MM.1S (cell line): ENCODE results near the gene NCOA4.

ENCODE experiments used
- DNase-seq: peaks from one replicate; pipeline ENCODE4 v3.0.0-alpha.2; 2015
- H2AFZ ChIP-seq: fragments of 300-600 bp; sonication (generic); 2 replicates; pipeline ENCODE4 v1.6.0; 2016; ENCODE audit warnings: antibody characterized with exemption, low read length
- H3F3A ChIP-seq: fragments of 300-600 bp; sonication (generic); 2 replicates; pipeline ENCODE4 v1.6.1; 2016; ENCODE audit warnings: mild to moderate bottlenecking, antibody characterized with exemption, low read length, moderate library complexity, mixed read lengths; ENCODE audit not compliant: insufficient read depth
- H3K27ac ChIP-seq: fragments of 300-600 bp; sonication (generic); 2 replicates; pipeline ENCODE4 v1.5.1; 2016; ENCODE audit warnings: mild to moderate bottlenecking, low read length
- H3K27me3 ChIP-seq: fragments of 300-600 bp; sonication (generic); replicated peaks from 2 replicates; pipeline ENCODE4 v1.6.0; 2016; ENCODE audit warnings: low read length; ENCODE audit not compliant: insufficient read depth
- H3K36me3 ChIP-seq: fragments of 300-600 bp; sonication (generic); replicated peaks from 2 replicates; pipeline ENCODE4 v1.6.1; 2016; ENCODE audit warnings: mild to moderate bottlenecking, low read length, mixed read lengths; ENCODE audit not compliant: insufficient read depth
- H3K4me1 ChIP-seq: fragments of 300-600 bp; sonication (generic); 2 replicates; pipeline ENCODE4 v1.6.1; 2016; ENCODE audit warnings: low read length, mixed read lengths
- H3K4me2 ChIP-seq: fragments of 300-600 bp; sonication (generic); 2 replicates; pipeline ENCODE4 v1.6.0; 2016; ENCODE audit warnings: low read depth, low read length
- H3K4me3 ChIP-seq: fragments of 300-600 bp; sonication (generic); 2 replicates; pipeline ENCODE4 v1.5.1; 2016; ENCODE audit warnings: low read length, mixed read lengths
- H3K79me2 ChIP-seq: fragments of 300-600 bp; sonication (generic); 2 replicates; pipeline ENCODE4 v1.6.1; 2016; ENCODE audit warnings: mixed run types, low read length, mixed read lengths
- H3K9ac ChIP-seq: fragments of 300-600 bp; sonication (generic); 2 replicates; pipeline ENCODE4 v1.6.1; 2016; ENCODE audit warnings: low read length, mixed read lengths
- H3K9me2 ChIP-seq: fragments of 300-600 bp; sonication (generic); replicated peaks from 2 replicates; pipeline ENCODE4 v1.6.1; 2016; ENCODE audit warnings: mild to moderate bottlenecking, low read length, mixed read lengths; ENCODE audit not compliant: insufficient read depth
- H3K9me3 ChIP-seq: fragments of 300-600 bp; sonication (generic); replicated peaks from 2 replicates; pipeline ENCODE4 v1.6.1; 2016; ENCODE audit warnings: mild to moderate bottlenecking, low read length, mixed read lengths; ENCODE audit not compliant: insufficient read depth
- H4K20me1 ChIP-seq: fragments of 300-600 bp; sonication (generic); 2 replicates; pipeline ENCODE4 v1.6.1; 2016; ENCODE audit warnings: mild to moderate bottlenecking, low read length, moderate library complexity, mixed read lengths; ENCODE audit not compliant: insufficient read depth
- EZH2 ChIP-seq: fragments of 300-600 bp; sonication (generic); optimal IDR thresholded peaks from 2 replicates; pipeline ENCODE3; 2017; ENCODE audit warnings: low read depth, mild to moderate bottlenecking, antibody characterized with exemption, low read length, mixed read lengths
- EZH2phosphoT487 ChIP-seq: fragments of 300-600 bp; sonication (generic); IDR thresholded peaks from 2 replicates; pipeline ENCODE4 v1.6.1; 2018; ENCODE audit warnings: antibody characterized with exemption, low read length
- TF ChIP-seq, protein P1 (sequence below): fragments of 300-600 bp; sonication (generic); IDR thresholded peaks from 2 replicates; pipeline ENCODE4 v1.5.1; 2016; ENCODE audit warnings: antibody characterized with exemption, low read length, mixed read lengths

Gene NCOA4

GRCh38 chr10:46030091-46030937 is at the start of gene NCOA4:
TSS of gene NCOA4 (minus strand) at chr10:46030623. CDS start at chr10:46016680, 13,943 bp downstream.
- Histone ChIP-seq H3K27ac (peak within 1 kb of the TSS; percentile 74), H3K36me3 (no peaks in the 10 kb centered on the region), H3K27me3 (no peaks in the 10 kb centered on the region), H4K20me1 (peaks cover 37% of the 10 kb centered on the region), H3K9me2 (no peaks in the 10 kb centered on the region), H3K79me2 (peaks cover 51% of the 10 kb centered on the region), H3K4me2 (peak within 1 kb of the TSS; percentile 84), H2AFZ (peak within 1 kb of the TSS; percentile 77), H3F3A (no peaks in the 10 kb centered on the region), H3K9me3 (no peaks in the 10 kb centered on the region), H3K4me1 (peaks cover 24% of the 10 kb centered on the region), H3K9ac (peak within 1 kb of the TSS; percentile 96), H3K4me3 (peak within 1 kb of the TSS; percentile 91)
- TF ChIP-seq EZH2 (no peak), EZH2phosphoT487 (no peak)
- TF ChIP-seq, protein P1, sequence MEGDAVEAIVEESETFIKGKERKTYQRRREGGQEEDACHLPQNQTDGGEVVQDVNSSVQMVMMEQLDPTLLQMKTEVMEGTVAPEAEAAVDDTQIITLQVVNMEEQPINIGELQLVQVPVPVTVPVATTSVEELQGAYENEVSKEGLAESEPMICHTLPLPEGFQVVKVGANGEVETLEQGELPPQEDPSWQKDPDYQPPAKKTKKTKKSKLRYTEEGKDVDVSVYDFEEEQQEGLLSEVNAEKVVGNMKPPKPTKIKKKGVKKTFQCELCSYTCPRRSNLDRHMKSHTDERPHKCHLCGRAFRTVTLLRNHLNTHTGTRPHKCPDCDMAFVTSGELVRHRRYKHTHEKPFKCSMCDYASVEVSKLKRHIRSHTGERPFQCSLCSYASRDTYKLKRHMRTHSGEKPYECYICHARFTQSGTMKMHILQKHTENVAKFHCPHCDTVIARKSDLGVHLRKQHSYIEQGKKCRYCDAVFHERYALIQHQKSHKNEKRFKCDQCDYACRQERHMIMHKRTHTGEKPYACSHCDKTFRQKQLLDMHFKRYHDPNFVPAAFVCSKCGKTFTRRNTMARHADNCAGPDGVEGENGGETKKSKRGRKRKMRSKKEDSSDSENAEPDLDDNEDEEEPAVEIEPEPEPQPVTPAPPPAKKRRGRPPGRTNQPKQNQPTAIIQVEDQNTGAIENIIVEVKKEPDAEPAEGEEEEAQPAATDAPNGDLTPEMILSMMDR, result peak; percentile 77
- peak; percentile 99 for DNase-seq

DNA sequence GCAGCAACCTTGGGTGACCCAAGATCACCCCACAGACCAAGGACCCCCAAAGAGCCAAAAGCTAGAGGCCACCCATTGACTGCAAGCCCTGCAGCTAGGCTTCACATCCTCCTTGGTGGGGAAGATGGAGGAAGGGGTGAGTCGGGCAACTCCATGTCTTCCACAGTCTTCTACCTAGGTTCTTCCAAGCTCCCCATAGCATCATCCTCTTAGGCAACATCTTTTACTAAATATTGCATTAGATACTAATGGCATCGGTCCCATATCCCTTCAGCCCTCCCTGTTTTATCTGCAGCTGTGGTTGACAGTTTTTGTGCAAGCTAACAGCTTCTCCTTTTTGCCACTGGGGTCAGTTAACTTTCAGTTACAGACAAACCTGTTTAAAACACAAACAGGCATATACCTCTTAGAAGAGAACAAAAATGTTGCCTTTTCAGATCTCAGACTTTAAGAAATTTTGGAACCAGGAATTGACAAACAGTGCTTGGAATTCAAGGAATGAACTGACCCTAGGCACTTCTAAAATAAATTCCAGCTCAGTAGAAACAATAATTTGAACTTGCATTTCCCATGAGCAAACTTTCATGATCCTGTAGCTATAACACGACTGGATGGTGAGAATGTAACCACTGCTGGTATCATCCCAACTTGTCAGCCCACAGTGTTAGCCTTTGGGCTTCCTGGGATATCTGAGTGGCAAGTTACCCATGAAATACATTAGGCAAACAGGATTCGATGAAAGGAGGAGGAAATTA is 49.6 kb upstream of the NCOA4 start:
- H3K4me3 ChIP-seq, result no peak overlapping the region
- H3K36me3 ChIP-seq, result no peaks in the 10 kb centered on the region
- no peak overlapping the region for H3K27ac ChIP-seq
- H3K4me2 ChIP-seq, result no peak overlapping the region
- no peak for DNase-seq
- H3K9me2 ChIP-seq, result no peaks in the 10 kb centered on the region
- H3K27me3 ChIP-seq, result no peaks in the 10 kb centered on the region
- H3K79me2 ChIP-seq, result no peaks in the 10 kb centered on the region
- no peak overlapping the region for H3K9ac ChIP-seq
- H2AFZ ChIP-seq, result no peak overlapping the region
- H3K9me3 ChIP-seq, result no peaks in the 10 kb centered on the region
- TF ChIP-seq EZH2phosphoT487, result no peak
- TF ChIP-seq, protein P1, result no peak
- no peak for TF ChIP-seq EZH2
- H3K4me1 ChIP-seq, result no peaks in the 10 kb centered on the region
- no peaks in the 10 kb centered on the region for H3F3A ChIP-seq
- H4K20me1 ChIP-seq, result no peaks in the 10 kb centered on the region

DNA sequence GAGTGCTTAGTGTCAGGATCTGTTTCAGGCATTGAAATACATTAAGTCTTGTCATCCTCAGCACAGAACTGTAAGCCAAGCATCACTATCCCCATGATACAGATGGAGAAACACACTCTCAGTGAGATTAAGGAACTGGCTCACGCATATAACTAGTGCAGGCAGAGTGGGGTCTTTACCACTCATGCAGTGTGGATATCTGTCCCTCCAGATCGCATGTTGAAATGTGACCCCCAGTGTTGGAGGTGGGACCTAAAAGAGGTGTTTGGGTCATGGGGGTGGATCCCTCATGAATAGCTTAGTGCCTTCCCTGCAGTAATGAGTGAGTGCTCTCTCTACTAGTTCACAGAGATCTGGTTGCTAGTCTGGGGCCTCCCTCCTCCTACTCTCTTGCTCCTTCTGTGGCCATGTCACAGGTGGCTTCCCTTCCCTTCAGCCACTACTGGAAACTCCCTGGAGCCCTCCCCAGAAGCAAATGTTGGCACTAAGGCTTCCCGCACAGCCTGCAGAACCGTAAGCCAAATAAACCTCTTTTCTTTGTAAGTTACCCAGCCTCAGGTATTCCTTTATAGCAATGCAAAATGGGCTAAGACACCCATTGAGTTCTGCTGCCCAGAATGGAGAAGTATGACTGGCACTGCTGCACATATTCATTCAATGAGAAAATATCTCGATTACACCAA is 47.4 kb upstream of the NCOA4 start:
- Histone ChIP-seq H3K27me3 (no peaks in the 10 kb centered on the region), H3K9me2 (no peaks in the 10 kb centered on the region), H3K27ac (no peak overlapping the region), H3F3A (no peaks in the 10 kb centered on the region), H3K9me3 (no peaks in the 10 kb centered on the region), H3K4me1 (no peaks in the 10 kb centered on the region), H3K4me3 (no peak overlapping the region), H4K20me1 (no peaks in the 10 kb centered on the region), H3K4me2 (no peak overlapping the region), H3K36me3 (no peaks in the 10 kb centered on the region), H3K9ac (no peak overlapping the region), H2AFZ (no peak overlapping the region), H3K79me2 (no peaks in the 10 kb centered on the region)
- DNase-seq, result no peak
- no peak for TF ChIP-seq EZH2phosphoT487
- TF ChIP-seq EZH2, result no peak
- TF ChIP-seq, protein P1, result no peak
